Measurements from ENCODE around the gene COL5A1. TPM values are rescaled to one million over a fixed set of nuclear protein-coding genes. Genes with fewer than 3 reads are reported as not detected.

The COL5A1 gene
- total RNA-seq, 4 donors from 2014 or later: 51.9 to 78.3 (median 62.4) TPM

DNA sequence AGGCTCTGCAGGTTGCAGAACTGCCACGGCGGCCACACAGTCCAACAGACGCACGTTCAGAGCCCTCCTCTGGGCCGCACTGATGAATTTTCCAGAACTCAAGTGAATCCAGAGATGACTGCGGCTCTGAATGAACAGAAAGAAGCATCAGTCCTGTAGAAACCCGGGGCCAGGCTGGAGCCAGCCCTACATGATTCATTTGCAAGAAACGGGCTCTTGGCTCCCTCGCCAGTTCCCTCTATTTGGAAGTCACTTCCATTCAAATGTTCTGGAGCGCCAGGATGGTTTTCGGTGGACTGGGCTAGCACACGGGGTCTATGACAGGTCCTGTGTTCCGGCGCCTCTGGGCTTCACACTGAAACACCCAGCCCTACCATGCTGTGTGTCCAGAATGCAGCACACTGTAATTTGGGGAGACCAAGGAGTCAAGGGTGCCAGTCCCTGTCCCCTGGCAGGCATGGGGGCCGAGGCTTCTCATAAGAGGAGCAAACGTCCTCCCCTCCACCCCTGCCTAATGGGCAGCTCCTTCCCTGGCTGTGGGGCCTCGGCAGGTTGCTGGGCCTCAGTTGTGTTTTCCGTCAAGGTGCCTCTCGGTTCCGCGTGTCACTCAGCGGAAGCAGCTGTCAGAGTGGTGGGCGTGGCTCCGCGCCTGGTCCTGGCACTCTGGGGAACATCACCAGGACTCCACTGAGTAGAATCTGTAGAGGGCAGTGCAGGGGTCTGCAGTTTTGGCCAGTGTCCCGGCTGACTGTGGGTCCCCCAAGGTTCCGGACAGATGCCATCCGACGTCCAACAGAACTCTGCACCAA, 18.1 kb upstream of the COL5A1 start:
- Histone ChIP-seq H3K27me3 (no peaks in the 10 kb centered on the region), H3K27ac (no peak overlapping the region), H3K4me3 (no peak overlapping the region), H3K4me1 (peaks cover 0 to 12% (median 0%) of the 10 kb centered on the region in 4 donors), H3K9me3 (no peaks in the 10 kb centered on the region), H3K36me3 (no peaks in the 10 kb centered on the region)
- WGBS, 2 donors: 84 to 89% methylated on average over 19 to 29 of the region's 29 CpGs
- TF ChIP-seq EP300 (IDR thresholded peaks at IDR 0.05) (no peak), POLR2A (IDR thresholded peaks at IDR 0.05) (no peak)
- TF ChIP-seq, protein P1, sequence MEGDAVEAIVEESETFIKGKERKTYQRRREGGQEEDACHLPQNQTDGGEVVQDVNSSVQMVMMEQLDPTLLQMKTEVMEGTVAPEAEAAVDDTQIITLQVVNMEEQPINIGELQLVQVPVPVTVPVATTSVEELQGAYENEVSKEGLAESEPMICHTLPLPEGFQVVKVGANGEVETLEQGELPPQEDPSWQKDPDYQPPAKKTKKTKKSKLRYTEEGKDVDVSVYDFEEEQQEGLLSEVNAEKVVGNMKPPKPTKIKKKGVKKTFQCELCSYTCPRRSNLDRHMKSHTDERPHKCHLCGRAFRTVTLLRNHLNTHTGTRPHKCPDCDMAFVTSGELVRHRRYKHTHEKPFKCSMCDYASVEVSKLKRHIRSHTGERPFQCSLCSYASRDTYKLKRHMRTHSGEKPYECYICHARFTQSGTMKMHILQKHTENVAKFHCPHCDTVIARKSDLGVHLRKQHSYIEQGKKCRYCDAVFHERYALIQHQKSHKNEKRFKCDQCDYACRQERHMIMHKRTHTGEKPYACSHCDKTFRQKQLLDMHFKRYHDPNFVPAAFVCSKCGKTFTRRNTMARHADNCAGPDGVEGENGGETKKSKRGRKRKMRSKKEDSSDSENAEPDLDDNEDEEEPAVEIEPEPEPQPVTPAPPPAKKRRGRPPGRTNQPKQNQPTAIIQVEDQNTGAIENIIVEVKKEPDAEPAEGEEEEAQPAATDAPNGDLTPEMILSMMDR (IDR thresholded peaks at IDR 0.05): no peak
- peak in 1 of 2 donors; percentile 11 for DNase-seq (ENCODE audit: low spot score in 2 of 2)

DNA sequence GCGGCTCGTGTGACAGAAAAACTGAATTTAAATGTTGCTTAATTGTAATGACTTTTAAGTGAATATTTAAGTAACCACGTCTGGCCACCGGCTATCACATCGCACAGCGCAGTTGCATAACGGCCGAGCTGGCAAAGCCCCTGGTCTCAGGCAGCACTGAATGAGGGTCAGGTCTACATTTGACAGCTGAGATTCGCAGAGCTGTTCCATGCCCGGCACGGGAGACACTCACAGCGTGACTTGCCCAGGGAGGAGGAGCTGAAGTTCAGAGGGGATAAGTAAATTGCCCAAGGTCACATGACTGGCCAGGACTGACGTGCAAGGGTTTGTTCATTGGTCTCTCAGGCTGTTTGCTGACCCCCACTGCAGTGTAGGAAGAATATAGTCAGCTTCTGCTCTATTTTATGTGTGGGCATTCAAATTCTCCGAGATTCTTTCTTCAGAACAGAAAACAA, 17.4 kb upstream of the COL5A1 start:
- H3K9me3 ChIP-seq: no peaks in the 10 kb centered on the region
- TF ChIP-seq POLR2A (IDR thresholded peaks at IDR 0.05): no peak
- TF ChIP-seq EP300 (IDR thresholded peaks at IDR 0.05): no peak
- TF ChIP-seq, protein P1 (IDR thresholded peaks at IDR 0.05): no peak
- DNase-seq (ENCODE audit: low spot score in 2 of 2): peak in 1 of 2 donors; percentile 5
- H3K4me3 ChIP-seq: no peak overlapping the region
- 58 to 74% methylated on average over 14 of the region's 14 CpGs for WGBS, 2 donors
- no peaks in the 10 kb centered on the region for H3K36me3 ChIP-seq
- peak overlapping the region in 1 of 4 donors; percentile 55 for H3K27ac ChIP-seq
- no peaks in the 10 kb centered on the region for H3K27me3 ChIP-seq
- H3K4me1 ChIP-seq: peaks cover 0 to 12% (median 0%) of the 10 kb centered on the region in 4 donors

DNA sequence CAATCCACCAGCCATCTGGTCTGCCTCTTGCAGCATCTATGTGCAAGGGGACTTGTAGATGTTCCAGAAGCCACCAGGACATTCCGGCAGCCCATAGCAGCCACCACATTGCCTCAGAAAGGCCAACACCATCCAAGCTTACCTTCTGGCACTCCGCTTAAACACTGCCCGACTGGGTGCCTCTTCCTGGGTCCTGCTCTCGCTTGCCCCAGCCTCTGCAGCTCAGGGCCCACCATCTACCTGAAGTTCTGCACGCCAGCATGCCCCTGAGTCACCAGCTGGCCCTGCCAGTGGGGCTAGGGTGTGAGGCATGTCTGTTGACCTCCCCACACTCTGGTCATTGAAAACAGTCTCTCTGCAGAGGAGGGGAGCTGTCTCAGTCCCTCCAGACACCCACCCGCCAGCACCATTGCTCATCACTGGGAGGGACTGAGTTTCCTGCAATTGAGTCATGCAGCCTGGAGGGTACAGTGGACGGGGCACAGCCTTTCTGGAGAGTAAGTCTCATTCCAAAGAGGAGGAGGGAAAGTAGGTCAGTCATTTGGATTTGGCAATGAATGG, 16.9 kb upstream of the COL5A1 start:
- Histone ChIP-seq H3K4me1 (peaks cover 0 to 12% (median 0%) of the 10 kb centered on the region in 4 donors), H3K27me3 (no peaks in the 10 kb centered on the region), H3K36me3 (no peaks in the 10 kb centered on the region), H3K4me3 (no peak overlapping the region), H3K27ac (peak overlapping the region in 1 of 4 donors; percentile 55), H3K9me3 (no peaks in the 10 kb centered on the region)
- TF ChIP-seq, protein P1 (IDR thresholded peaks at IDR 0.05): no peak
- TF ChIP-seq POLR2A (IDR thresholded peaks at IDR 0.05) (no peak), EP300 (IDR thresholded peaks at IDR 0.05) (no peak)
- WGBS, 2 donors: 75 to 80% methylated on average over 6 to 7 of the region's 7 CpGs
- DNase-seq (ENCODE audit: low spot score in 2 of 2): peak in 1 of 2 donors; percentile 10

DNA sequence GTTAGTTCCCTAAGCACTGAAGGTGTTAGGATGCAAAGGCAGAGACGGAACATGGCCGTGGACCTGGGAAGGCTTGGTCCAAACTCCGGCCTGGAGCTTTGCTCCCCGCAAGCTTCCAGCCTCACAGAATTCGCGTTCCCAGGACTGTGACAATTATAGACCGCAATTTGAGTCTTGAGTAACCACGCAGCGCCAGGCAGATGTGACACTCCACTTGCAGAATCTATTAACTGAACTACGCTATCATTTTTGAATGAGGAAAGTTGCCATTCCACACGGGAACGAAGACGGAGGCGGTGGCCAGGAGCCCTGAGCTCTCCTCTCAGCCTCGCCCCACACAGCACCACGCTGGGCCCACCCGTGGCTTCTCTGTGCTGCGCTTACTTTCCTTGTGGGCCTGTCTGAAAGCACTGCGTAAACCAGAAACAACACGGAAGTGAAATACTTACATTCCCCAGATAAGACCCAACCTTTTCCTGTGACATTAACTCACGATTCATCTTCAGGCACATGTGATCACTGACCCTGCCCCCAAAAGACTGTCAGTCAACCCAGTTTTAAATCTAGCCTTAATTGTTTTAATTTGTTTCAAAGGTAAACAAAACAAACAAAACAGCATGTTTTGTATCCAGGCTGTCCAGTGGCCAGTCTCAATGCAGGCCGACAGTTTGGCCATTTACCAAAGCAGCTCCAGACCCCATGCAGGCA, 16.1 kb upstream of the COL5A1 start:
- Histone ChIP-seq H3K27ac (no peak overlapping the region), H3K27me3 (no peaks in the 10 kb centered on the region), H3K4me1 (peaks cover 0 to 12% (median 0%) of the 10 kb centered on the region in 4 donors), H3K36me3 (no peaks in the 10 kb centered on the region), H3K9me3 (no peaks in the 10 kb centered on the region), H3K4me3 (no peak overlapping the region)
- peak in 1 of 2 donors; percentile 3 for DNase-seq (ENCODE audit: low spot score in 2 of 2)
- TF ChIP-seq, protein P1 (IDR thresholded peaks at IDR 0.05): no peak
- WGBS, 2 donors: 89 to 91% methylated on average over 22 of the region's 22 CpGs

Measured in tibial nerve (tissue), 4 donors.